ENCODE measurements around the gene PRPF31. TPM values are rescaled to one million over a fixed set of nuclear protein-coding genes. Genes with fewer than 3 reads are reported as not detected.

Gene PRPF31
- total RNA-seq, 1 donor from 2014 or later = 39.5 TPM

GRCh38 chr19:54147676-54148075, 32.1 kb downstream of the PRPF31 start:
- Histone ChIP-seq H3K27ac (replicated peaks) (peak overlapping the region; percentile 62), H3K9me3 (replicated peaks) (no peaks in the 10 kb centered on the region), H3K27me3 (ENCODE audit: low read depth) (no peaks in the 10 kb centered on the region), H3K4me1 (peaks cover 27% of the 10 kb centered on the region), H3K4me3 (no peak overlapping the region), H3K36me3 (peaks cover 98% of the 10 kb centered on the region)
- TF ChIP-seq CTCF (IDR thresholded peaks at IDR 0.05; ENCODE audit: borderline replicate concordance) = no peak
- intact Hi-C loops (cut with micrococcal nuclease) = no loop called here
- peak; percentile 67 for DNase-seq

DNA sequence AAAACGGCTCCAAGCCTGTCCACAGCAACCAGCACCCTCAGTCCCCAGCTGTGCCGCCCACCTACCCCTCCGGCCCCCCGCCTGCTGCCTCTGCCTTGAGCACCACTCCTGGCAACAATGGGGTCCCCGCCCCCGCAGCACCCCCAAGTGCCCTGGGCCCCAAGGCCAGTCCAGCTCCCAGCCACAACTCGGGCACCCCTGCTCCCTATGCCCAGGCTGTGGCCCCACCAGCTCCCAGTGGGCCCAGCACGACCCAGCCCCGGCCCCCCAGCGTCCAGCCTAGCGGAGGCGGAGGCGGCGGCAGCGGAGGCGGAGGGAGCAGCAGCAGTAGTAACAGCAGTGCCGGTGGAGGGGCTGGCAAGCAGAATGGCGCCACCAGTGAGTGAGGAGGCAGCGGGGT, 32.6 kb downstream of the PRPF31 start:
- no peaks in the 10 kb centered on the region for H3K27me3 ChIP-seq (ENCODE audit: low read depth)
- H3K36me3 ChIP-seq = peaks cover 98% of the 10 kb centered on the region
- DNase-seq = no peak
- H3K9me3 ChIP-seq (replicated peaks) = no peaks in the 10 kb centered on the region
- intact Hi-C loops (cut with micrococcal nuclease) = no loop called here
- no peak for TF ChIP-seq CTCF (IDR thresholded peaks at IDR 0.05; ENCODE audit: borderline replicate concordance)
- peak overlapping the region; percentile 62 for H3K27ac ChIP-seq (replicated peaks)
- peaks cover 30% of the 10 kb centered on the region for H3K4me1 ChIP-seq
- H3K4me3 ChIP-seq = no peak overlapping the region

DNA sequence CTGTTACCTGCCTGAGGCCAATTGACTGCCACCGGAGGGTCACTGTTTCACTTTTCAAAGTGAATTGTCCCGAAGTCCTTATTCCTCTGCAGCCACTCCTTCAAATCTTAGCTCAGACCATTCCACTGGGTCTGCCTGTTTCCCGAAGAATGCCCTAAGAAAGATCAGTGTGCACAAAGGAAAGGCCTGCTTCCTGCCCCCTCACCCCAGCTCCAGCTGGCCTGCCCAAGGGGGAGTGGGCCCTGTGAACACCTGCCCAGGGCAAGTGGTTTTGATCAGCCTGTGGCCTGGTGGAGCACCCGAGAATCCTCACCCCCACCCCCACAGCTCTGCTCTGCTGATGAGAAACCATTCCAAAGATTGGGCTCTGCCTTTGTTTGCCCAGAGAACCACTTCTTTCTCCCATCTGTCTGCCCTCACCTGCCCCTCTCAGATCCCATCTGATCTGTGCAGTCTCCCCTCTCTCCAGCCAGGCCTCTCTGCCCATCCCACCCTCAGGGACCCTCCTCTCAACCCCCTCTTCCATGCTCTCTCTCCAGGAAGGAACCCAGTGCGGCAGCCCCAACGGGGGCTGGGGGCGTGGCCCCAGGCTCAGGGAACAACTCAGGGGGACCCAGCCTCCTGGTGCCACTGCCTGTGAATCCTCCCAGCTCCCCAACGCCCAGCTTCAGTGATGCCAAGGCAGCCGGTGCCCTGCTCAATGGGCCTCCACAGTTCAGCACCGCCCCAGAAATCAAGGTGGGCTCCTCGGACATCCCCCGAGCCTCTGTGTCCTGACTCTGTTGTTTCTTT, 33.7 kb downstream of the PRPF31 start:
- Histone ChIP-seq H3K27me3 (ENCODE audit: low read depth) (no peaks in the 10 kb centered on the region), H3K9me3 (replicated peaks) (no peaks in the 10 kb centered on the region), H3K4me3 (no peak overlapping the region), H3K4me1 (peaks cover 37% of the 10 kb centered on the region), H3K36me3 (peaks cover 98% of the 10 kb centered on the region), H3K27ac (replicated peaks) (no peak overlapping the region)
- intact Hi-C loops (cut with micrococcal nuclease) = no loop called here
- no peak for DNase-seq
- TF ChIP-seq CTCF (IDR thresholded peaks at IDR 0.05; ENCODE audit: borderline replicate concordance) = no peak

DNA sequence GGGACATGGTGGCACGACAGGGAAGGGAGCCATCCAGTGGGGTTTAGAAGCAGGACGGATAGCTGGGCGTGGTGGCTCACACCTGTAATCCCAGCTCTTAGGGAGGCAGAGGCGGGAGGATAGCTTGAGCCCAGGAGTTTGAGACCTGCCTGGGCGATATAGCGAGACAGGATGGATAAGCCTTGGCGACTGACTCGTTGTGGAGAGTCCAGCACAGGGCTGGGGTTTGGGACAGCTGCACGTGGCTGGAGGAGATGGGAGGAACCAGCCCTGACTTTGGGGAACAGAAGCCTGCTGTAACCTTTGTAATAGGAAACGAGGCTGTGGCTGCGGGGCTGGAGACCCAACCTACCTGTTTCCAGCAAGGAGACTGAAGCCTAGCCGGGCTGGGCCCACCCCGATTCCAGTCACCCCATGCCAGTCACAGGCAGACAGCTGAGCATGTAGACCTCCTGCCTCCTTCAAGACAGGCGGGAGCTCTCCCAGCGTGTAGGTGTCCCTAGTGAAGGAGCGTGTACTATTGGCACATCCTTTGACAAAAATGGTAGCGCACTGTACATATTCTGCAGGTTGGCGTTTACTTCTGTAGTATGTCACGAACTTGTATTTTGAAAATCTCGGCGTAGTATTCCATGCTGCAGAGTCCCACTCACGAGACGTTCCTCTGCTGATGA, 35.9 kb downstream of the PRPF31 start:
- no peaks in the 10 kb centered on the region for H3K9me3 ChIP-seq (replicated peaks)
- H3K4me1 ChIP-seq = peaks cover 30% of the 10 kb centered on the region
- TF ChIP-seq CTCF (IDR thresholded peaks at IDR 0.05; ENCODE audit: borderline replicate concordance) = no peak
- no peaks in the 10 kb centered on the region for H3K27me3 ChIP-seq (ENCODE audit: low read depth)
- peaks cover 98% of the 10 kb centered on the region for H3K36me3 ChIP-seq
- no peak overlapping the region for H3K27ac ChIP-seq (replicated peaks)
- H3K4me3 ChIP-seq = no peak overlapping the region
- no peak for DNase-seq
- intact Hi-C loops (cut with micrococcal nuclease) = no loop called here

DNA sequence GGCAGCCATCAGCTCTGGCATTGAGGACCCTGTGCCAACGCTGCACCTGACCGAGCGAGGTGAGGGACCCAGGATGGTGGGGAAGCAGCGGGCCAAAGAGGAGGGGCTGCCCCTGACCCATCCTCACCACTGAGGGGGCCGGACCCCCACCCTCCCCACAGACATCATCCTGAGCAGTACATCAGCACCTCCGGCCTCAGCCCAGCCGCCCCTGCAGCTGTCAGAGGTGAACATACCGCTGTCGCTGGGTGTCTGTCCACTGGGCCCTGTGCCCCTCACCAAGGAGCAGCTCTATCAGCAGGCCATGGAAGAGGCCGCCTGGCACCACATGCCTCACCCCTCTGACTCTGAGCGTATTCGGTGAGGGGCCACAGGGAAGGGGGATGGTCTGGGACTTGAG, 36.7 kb downstream of the PRPF31 start:
- Histone ChIP-seq H3K27me3 (ENCODE audit: low read depth) (no peaks in the 10 kb centered on the region), H3K36me3 (peaks cover 98% of the 10 kb centered on the region), H3K4me3 (no peak overlapping the region), H3K9me3 (replicated peaks) (no peaks in the 10 kb centered on the region), H3K27ac (replicated peaks) (no peak overlapping the region), H3K4me1 (peaks cover 23% of the 10 kb centered on the region)
- intact Hi-C loops (cut with micrococcal nuclease) = no loop called here
- no peak for TF ChIP-seq CTCF (IDR thresholded peaks at IDR 0.05; ENCODE audit: borderline replicate concordance)
- DNase-seq = no peak
